ENCODE data around the gene ETV6.

GRCh38 chr12:11662369-11662768, 12.9 kb downstream of the ETV6 start:
- TF ChIP-seq EZH2phosphoT487 (IDR thresholded peaks at IDR 0.05; ENCODE audit: borderline replicate concordance, low read depth, low read length) (no peak), CTCF (conservative IDR thresholded peaks at IDR 0.05; ENCODE audit: low read length) (no peak)
